Hepatocyte (in vitro differentiated cells): ENCODE measurements around the gene STK32C. TPM values are rescaled to one million over a fixed set of nuclear protein-coding genes. Genes with fewer than 3 reads are reported as not detected.

Experiments used
- DNase-seq: peaks from one replicate; pipeline ENCODE4 v3.0.0-alpha.2; 2016; ENCODE audit warnings: low spot score
- H2AFZ ChIP-seq: fragments of 200-600 bp; sonication (generic); 2 replicates; pipeline ENCODE4 v1.6.0; 2016; ENCODE audit warnings: antibody characterized with exemption, mild to moderate bottlenecking
- H3K27ac ChIP-seq: fragments of 200-600 bp; sonication (generic); 2 replicates; pipeline ENCODE4 v1.5.1; 2016; ENCODE audit warnings: mild to moderate bottlenecking
- H3K27me3 ChIP-seq: fragments of 200-600 bp; sonication (generic); 2 replicates; pipeline ENCODE4 v1.6.1; 2016
- H3K36me3 ChIP-seq: fragments of 200-600 bp; sonication (generic); replicated peaks from 2 replicates; pipeline ENCODE4 v1.5.1; 2016; ENCODE audit warnings: low read depth; ENCODE audit not compliant: insufficient read depth
- H3K4me1 ChIP-seq: fragments of 200-600 bp; sonication (generic); 2 replicates; pipeline ENCODE4 v1.5.1; 2016; ENCODE audit warnings: mild to moderate bottlenecking, moderate library complexity; ENCODE audit not compliant: insufficient read depth
- H3K4me2 ChIP-seq: fragments of 200-600 bp; sonication (generic); 2 replicates; pipeline ENCODE4 v1.6.0; 2016
- H3K4me3 ChIP-seq: fragments of 200-600 bp; sonication (generic); 2 replicates; pipeline ENCODE4 v1.5.1; 2016; ENCODE audit warnings: mild to moderate bottlenecking
- H3K79me2 ChIP-seq: fragments of 200-600 bp; sonication (generic); 2 replicates; pipeline ENCODE4 v1.6.0; 2017; ENCODE audit warnings: mild to moderate bottlenecking
- H3K9me2 ChIP-seq: fragments of 200-600 bp; sonication (generic); replicated peaks from 2 replicates; pipeline ENCODE4 v1.6.0; 2017; ENCODE audit warnings: mild to moderate bottlenecking; ENCODE audit not compliant: insufficient read depth
- H3K9me3 ChIP-seq: fragments of 200-600 bp; sonication (generic); 2 replicates; pipeline ENCODE4 v1.5.1; 2016; ENCODE audit warnings: low read depth, mild to moderate bottlenecking
- H4K20me1 ChIP-seq: fragments of 200-600 bp; sonication (generic); 2 replicates; pipeline ENCODE4 v1.6.0; 2016; ENCODE audit warnings: mild to moderate bottlenecking; ENCODE audit not compliant: insufficient read depth, poor library complexity, severe bottlenecking
- CTCF ChIP-seq: fragments of 200-600 bp; sonication (generic); IDR thresholded peaks from 2 replicates; pipeline ENCODE4 v1.5.1; 2016; ENCODE audit warnings: antibody characterized with exemption, mild to moderate bottlenecking; ENCODE audit not compliant: poor library complexity
- EZH2 ChIP-seq: fragments of 200-600 bp; sonication (generic); IDR thresholded peaks from 2 replicates; pipeline ENCODE4 v1.6.1; 2016; ENCODE audit warnings: antibody characterized with exemption, mild to moderate bottlenecking, borderline replicate concordance
- EZH2phosphoT487 ChIP-seq: fragments of 200-600 bp; sonication (generic); IDR thresholded peaks from one replicate; pipeline ENCODE4 v1.6.1; 2018; ENCODE audit warnings: antibody characterized with exemption, mild to moderate bottlenecking, low read depth, moderate library complexity; ENCODE audit not compliant: unreplicated experiment, severe bottlenecking
- WGBS: methylation state at CpG from one replicate; pipeline ENCODE4 v1.1.6; 2016; ENCODE audit warnings: low lambda C conversion rate; ENCODE audit errors: missing lambda C conversion rate; 5-methylcytosine and 5-hydroxymethylcytosine counted together
- polyA plus RNA-seq: library from polyadenylated mRNA; unstranded; fragments of >200 nt; fragmentation: Nextera tagmentation; extraction: Ambion mirVana; gene quantifications from 2 replicates; pipeline ENCODE4 v1.2.1, GENCODE V29; 2016
- total RNA-seq: library from RNA; depleted of rRNA; stranded (reverse); fragments of >200 nt; gene quantifications from 2 replicates; pipeline ENCODE4 v1.2.3, GENCODE V29; 2014

Gene STK32C
- total and polyA plus RNA-seq, 2 experiments from 2014 or later = 7.9 to 12.2 TPM

- no peak for DNase-seq
- Histone ChIP-seq H3K36me3 (no peaks in the 10 kb centered on the region), H3K4me2 (no peak overlapping the region), H2AFZ (no peak overlapping the region), H3K9me2 (no peaks in the 10 kb centered on the region), H3K9me3 (no peaks in the 10 kb centered on the region), H3K4me1 (no peaks in the 10 kb centered on the region), H3K27me3 (no peaks in the 10 kb centered on the region), H3K79me2 (no peaks in the 10 kb centered on the region), H3K4me3 (no peak overlapping the region), H3K27ac (no peak overlapping the region), H4K20me1 (no peaks in the 10 kb centered on the region)
- WGBS = 96% methylated on average over 31 of the region's 35 CpGs
- no peak for TF ChIP-seq EZH2
- TF ChIP-seq EZH2phosphoT487 = no peak
- TF ChIP-seq CTCF = no peak
Observed at GRCh38 chr10:132198381-132199181, 109.2 kb downstream of the STK32C start.

DNA sequence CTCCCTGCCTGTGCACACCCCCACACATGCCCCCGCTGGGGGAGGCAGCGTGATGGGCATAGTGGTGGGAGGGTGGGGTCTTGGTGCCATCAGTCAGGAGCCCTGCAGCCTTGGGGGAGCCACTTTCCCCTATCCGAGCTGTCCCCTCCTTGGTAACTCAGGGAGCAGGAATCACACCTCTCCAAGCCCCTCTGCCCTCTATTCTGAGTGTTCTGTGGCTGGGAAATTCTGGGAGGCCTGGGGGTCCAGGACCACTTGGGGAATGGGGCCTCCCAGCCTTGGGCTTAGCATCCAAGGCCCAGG is 109.7 kb downstream of the STK32C start:
- Histone ChIP-seq H3K4me3 (no peak overlapping the region), H3K36me3 (no peaks in the 10 kb centered on the region), H3K4me2 (no peak overlapping the region), H3K9me2 (no peaks in the 10 kb centered on the region), H3K27ac (no peak overlapping the region), H2AFZ (no peak overlapping the region), H4K20me1 (no peaks in the 10 kb centered on the region), H3K79me2 (no peaks in the 10 kb centered on the region), H3K27me3 (no peaks in the 10 kb centered on the region), H3K9me3 (no peaks in the 10 kb centered on the region), H3K4me1 (no peaks in the 10 kb centered on the region)
- no peak for DNase-seq
- TF ChIP-seq EZH2 = no peak
- no peak for TF ChIP-seq CTCF
- TF ChIP-seq EZH2phosphoT487 = no peak
- WGBS = 96% methylated on average over 3 of the region's 3 CpGs

GRCh38 chr10:132197271-132198067 is 110.3 kb downstream of the STK32C start:
- no peaks in the 10 kb centered on the region for H3K4me1 ChIP-seq
- no peaks in the 10 kb centered on the region for H3K27me3 ChIP-seq
- H3K4me3 ChIP-seq = no peak overlapping the region
- no peak overlapping the region for H2AFZ ChIP-seq
- DNase-seq = no peak
- H3K36me3 ChIP-seq = no peaks in the 10 kb centered on the region
- TF ChIP-seq EZH2 (no peak), EZH2phosphoT487 (no peak), CTCF (no peak)
- H3K9me3 ChIP-seq = no peaks in the 10 kb centered on the region
- H3K79me2 ChIP-seq = no peaks in the 10 kb centered on the region
- no peaks in the 10 kb centered on the region for H3K9me2 ChIP-seq
- H3K27ac ChIP-seq = no peak overlapping the region
- no peak overlapping the region for H3K4me2 ChIP-seq
- H4K20me1 ChIP-seq = no peaks in the 10 kb centered on the region
- 92% methylated on average over 24 of the region's 25 CpGs for WGBS
